K562 (cell line): ENCODE measurements around the gene TMEM156. TPM values are rescaled to one million over a fixed set of nuclear protein-coding genes. Genes with fewer than 3 reads are reported as not detected.

ENCODE experiments used
- ATAC-seq: fragments of 200-7000 bp; cut with Tn5 transposase; 3 replicates; pipeline ENCODE4 v1.9.1; 2020; ENCODE audit warnings: moderate library complexity
- BruUV-seq: library from RNA; stranded (reverse); fragments of 400-500 nt; replicated peaks from 2 replicates; lab custom pipeline; 2021; lab: Mats Ljungman, UMichigan
- CTCF ChIA-PET: fragments of 300-600 bp; formaldehyde crosslinking; extraction: SDS; loops from one replicate; lab custom pipeline; 2021; ENCODE audit warnings: low intra/inter-chr PET ratio; lab: Yijun Ruan, JAX
- POLR2A ChIA-PET: fragments of 300-600, 350-650 bp; sonication (Branson Sonifier 250); formaldehyde crosslinking; extraction: SDS; loops from one replicate; lab custom pipeline; 2021; ENCODE audit warnings: antibody characterized with exemption, inconsistent platforms; lab: Yijun Ruan, JAX
- DNase-seq, 4 experiments: peaks; one replicate each; pipeline versions ENCODE4 v3.0.0 to v3.0.0-alpha.2; 2011 to 2018; ENCODE audit warnings: low spot score in 3 of 4, mixed read lengths in 3 of 4; ENCODE audit errors: extremely low read depth in 1 of 4
- FAIRE-seq: peaks from 2 replicates; lab custom pipeline; 2011; peaks lifted over from hg19 to GRCh38; lab: Jason Lieb, UNC
- H2AFZ ChIP-seq: 2 replicates; pipeline ENCODE4 v1.6.0; 2011; ENCODE audit warnings: low read depth, low read length, control low read depth, inconsistent platforms
- H3K27ac ChIP-seq: fragments of 200-600 bp; 3 replicates; pipeline ENCODE4 v1.8.0; 2011; ENCODE audit warnings: low read depth, mild to moderate bottlenecking, control low read depth, inconsistent platforms, low read length, moderate library complexity, mixed read lengths; ENCODE audit errors: extremely low read depth
- H3K27me3 ChIP-seq, 2 experiments: fragments of 300-600 bp in 1 of 2; 2 replicates in 1 of 2; 3 replicates in 1 of 2; pipeline versions ENCODE4 v1.6.0 to v1.8.0; 2011; ENCODE audit warnings: inconsistent platforms in 2 of 2, low read length in 2 of 2, mild to moderate bottlenecking in 1 of 2, mixed read lengths in 1 of 2, moderate library complexity in 1 of 2; ENCODE audit not compliant: control insufficient read depth in 2 of 2, insufficient read depth in 2 of 2
- H3K36me3 ChIP-seq: fragments of 300-600 bp; 3 replicates; pipeline ENCODE4 v1.8.0; 2011; ENCODE audit warnings: mild to moderate bottlenecking, low read length, inconsistent platforms; ENCODE audit not compliant: control insufficient read depth, insufficient read depth
- H3K4me1 ChIP-seq, 2 experiments: fragments of 200-600 bp in 1 of 2; replicated peaks in 1 of 2; 2 replicates in 1 of 2; 3 replicates in 1 of 2; pipeline versions ENCODE4 v1.5.1 to v1.8.0; 2011; ENCODE audit warnings: inconsistent platforms in 2 of 2, low read length in 2 of 2, mild to moderate bottlenecking in 1 of 2, mixed read lengths in 1 of 2, moderate library complexity in 1 of 2; ENCODE audit not compliant: control insufficient read depth in 2 of 2, insufficient read depth in 2 of 2
- H3K4me2 ChIP-seq: 2 replicates; pipeline ENCODE4 v1.6.1; 2011; ENCODE audit warnings: low read length, control low read depth, inconsistent platforms, mixed read lengths; ENCODE audit not compliant: insufficient read depth
- H3K4me3 ChIP-seq: fragments of 200-600 bp; sonication (generic), shearing (Covaris generic); 2 replicates; pipeline ENCODE4 v1.5.1; 2016; ENCODE audit warnings: control low read depth, inconsistent platforms
- H3K79me2 ChIP-seq: fragments of 200-600 bp; 3 replicates; pipeline ENCODE4 v1.8.0; 2011; ENCODE audit warnings: low read length, inconsistent platforms; ENCODE audit not compliant: control insufficient read depth, insufficient read depth
- H3K9ac ChIP-seq, 2 experiments: 2 replicates each; pipeline versions ENCODE4 v1.6.0 to v1.6.1; 2011; ENCODE audit warnings: low read depth in 2 of 2, low read length in 2 of 2, control low read depth in 1 of 2, inconsistent platforms in 1 of 2, mild to moderate bottlenecking in 1 of 2, mixed read lengths in 1 of 2; ENCODE audit not compliant: insufficient read depth in 1 of 2
- H3K9me1 ChIP-seq: one replicate; pipeline ENCODE4 v1.6.0; 2011; ENCODE audit warnings: inconsistent platforms, mild to moderate bottlenecking, low read length, moderate library complexity; ENCODE audit not compliant: control insufficient read depth, insufficient read depth
- H3K9me3 ChIP-seq: replicated peaks from 2 replicates; pipeline ENCODE4 v1.5.1; 2011; ENCODE audit warnings: low read depth, low read length, inconsistent platforms; ENCODE audit not compliant: control insufficient read depth, insufficient read depth
- H4K20me1 ChIP-seq: replicated peaks from 2 replicates; pipeline ENCODE4 v1.6.1; 2011; ENCODE audit warnings: low read length, inconsistent platforms, mixed read lengths; ENCODE audit not compliant: control insufficient read depth, insufficient read depth
- CBFA2T3 ChIP-seq: fragments of 450-650 bp; IDR thresholded peaks from 2 replicates; pipeline ENCODE4 v1.6.1; 2017
- EGR1 ChIP-seq: fragments of 450-650 bp; conservative IDR thresholded peaks from 2 replicates; pipeline ENCODE4 v1.6.1; 2017; ENCODE audit warnings: mild to moderate bottlenecking
- FOXA3 ChIP-seq, 2 experiments: fragments of 450-650 bp in 1 of 2; sonication (generic) in 1 of 2; formaldehyde crosslinking; IDR thresholded peaks in 1 of 2; conservative IDR thresholded peaks in 1 of 2; 2 replicates each; pipeline versions ENCODE4 v1.4.0 to v1.8.0; 2020 to 2022; ENCODE audit warnings: mild to moderate bottlenecking in 2 of 2, missing genetic modification reagents in 1 of 2
- MCM3 ChIP-seq: fragments of 450-650 bp; IDR thresholded peaks from 2 replicates; pipeline ENCODE4 v1.6.1; 2016
- MTA2 ChIP-seq: fragments of 450-650 bp; IDR thresholded peaks from 2 replicates; pipeline ENCODE4 v1.6.1; 2016; ENCODE audit warnings: low read depth
- MTF1 ChIP-seq: fragments of 250-450 bp; sonication (Bioruptor Pico); IDR thresholded peaks from 2 replicates; pipeline ENCODE4 v1.9.0; 2021; ENCODE audit warnings: moderate library complexity, mild to moderate bottlenecking, inconsistent platforms, borderline replicate concordance
- MXI1 ChIP-seq: IDR thresholded peaks from 2 replicates; pipeline ENCODE4 v1.6.1; 2011; ENCODE audit warnings: low read depth, mild to moderate bottlenecking, improper control_type of control experiment, low read length
- OTX1 ChIP-seq: fragments of 450-650 bp; formaldehyde crosslinking; IDR thresholded peaks from 2 replicates; pipeline ENCODE4 v1.4.0; 2022; ENCODE audit warnings: mild to moderate bottlenecking
- SNRNP70 ChIP-seq: fragments of 200-400 bp; formaldehyde crosslinking; optimal IDR thresholded peaks from 2 replicates; pipeline ENCODE3; 2017; ENCODE audit warnings: low read depth, low read length
- TAF1 ChIP-seq: IDR thresholded peaks from 2 replicates; pipeline ENCODE4 v1.6.1; 2011; ENCODE audit warnings: mild to moderate bottlenecking, low read length, moderate library complexity; ENCODE audit not compliant: insufficient read depth, control insufficient read depth, severe bottlenecking; ENCODE audit errors: extremely low read depth
- TCFL5 ChIP-seq: fragments of 250-450 bp; sonication (Bioruptor Pico); conservative IDR thresholded peaks from 2 replicates; pipeline ENCODE4 v1.6.1; 2021; ENCODE audit warnings: mild to moderate bottlenecking, moderate library complexity, matching md5 sums
- TOE1 ChIP-seq, 2 experiments: fragments of 450-650 bp in 1 of 2; sonication (generic) in 1 of 2; formaldehyde crosslinking in 1 of 2; IDR thresholded peaks; 2 replicates each; pipeline versions ENCODE4 v1.7.1 to v1.8.0; 2016 to 2022; ENCODE audit warnings: borderline replicate concordance in 2 of 2, mild to moderate bottlenecking in 2 of 2, antibody characterized with exemption in 1 of 2, inconsistent platforms in 1 of 2, low read depth in 1 of 2, missing genetic modification reagents in 1 of 2, moderate library complexity in 1 of 2
- ZBTB8A ChIP-seq: fragments of 450-650 bp; IDR thresholded peaks from 2 replicates; pipeline ENCODE4 v1.6.1; 2018; ENCODE audit warnings: mild to moderate bottlenecking, moderate library complexity; ENCODE audit not compliant: partially characterized antibody
- ZFX ChIP-seq: sonication (generic); formaldehyde crosslinking; IDR thresholded peaks from 2 replicates; pipeline ENCODE4 v1.8.0; 2022; ENCODE audit warnings: mild to moderate bottlenecking, missing genetic modification reagents, moderate library complexity
- ZNF311 ChIP-seq: fragments of 250-450 bp; sonication (Bioruptor Pico); IDR thresholded peaks from 2 replicates; pipeline ENCODE4 v1.4.0; 2020; ENCODE audit warnings: mild to moderate bottlenecking, moderate library complexity
- ZNF512 ChIP-seq: IDR thresholded peaks from 2 replicates; pipeline ENCODE4 v1.6.1; 2016; ENCODE audit warnings: missing genetic modification characterization, missing compliant biosample characterization
- ZNF778 ChIP-seq: fragments of 450-650 bp; formaldehyde crosslinking; IDR thresholded peaks from 2 replicates; pipeline ENCODE4 v1.4.0; 2020; ENCODE audit warnings: mild to moderate bottlenecking, moderate library complexity
- WGBS: fragments of 100-300 bp; shearing (Covaris generic); methylation state at CpG from one replicate; pipeline ENCODE4 v1.1.6; 2016; ENCODE audit warnings: low coverage, mixed read lengths; ENCODE audit not compliant: insufficient coverage; ENCODE audit errors: missing lambda C conversion rate; 5-methylcytosine and 5-hydroxymethylcytosine counted together
- in situ Hi-C: fragments of 300-500 bp; cut with MboI; formaldehyde crosslinking; loops from 4 replicates; pipeline ENCODE4 v1.15.0; 2018; ENCODE audit warnings: inconsistent platforms, mixed read lengths
- intact Hi-C: fragments of 100-400 bp; cut with micrococcal nuclease; formaldehyde crosslinking; loops from 2 replicates; pipeline ENCODE4 v1.14.2; 2022
- polyA plus RNA-seq, 8 experiments: library from polyadenylated mRNA; depleted of rRNA in 4 of 8; stranded (reverse) in 5 of 8; unstranded in 3 of 8; fragments of >200 nt; fragmentation: Nextera tagmentation in 2 of 8; fragmentation: Illumina TruSeq in 1 of 8; extraction: Ambion mirVana in 2 of 8; extraction: Trizol in 1 of 8; gene quantifications; 2 replicates each; pipeline versions ENCODE4 v1.2.1 to v1.2.3, GENCODE V29; 2011 to 2014; ENCODE audit warnings: inconsistent platforms in 1 of 8, missing spikeins in 1 of 8
- total RNA-seq, 7 experiments: library from RNA; depleted of rRNA in 6 of 7; stranded (reverse); fragments of >200 nt in 6 of 7; fragmentation: Illumina TruSeq in 2 of 7; extraction: Trizol in 2 of 7; gene quantifications; 2 replicates each; pipeline versions ENCODE4 v1.2.1 to v1.2.3, GENCODE V29; 2011 to 2021; ENCODE audit warnings: low replicate concordance in 1 of 7

Gene TMEM156
- total and polyA plus RNA-seq, 9 of the 15 experiments (the other 6 are each of a cell fraction or from before 2014, with no cell fraction given) = 3.5 to 9.6 (median 6.4) TPM

GRCh38 chr4:38920677-38921076 is 111.5 kb downstream of the TMEM156 start:
- Histone ChIP-seq H3K4me2 (no peak overlapping the region), H3K9me1 (no peaks in the 10 kb centered on the region), H3K9me3 (no peaks in the 10 kb centered on the region), H4K20me1 (peaks cover 4% of the 10 kb centered on the region; the same call in 1 of the 2 replicates), H3K36me3 (no peaks in the 10 kb centered on the region; the same call in 2 of the 3 replicates), H3K79me2 (no peaks in the 10 kb centered on the region), H3K4me3 (no peak overlapping the region), H3K9ac (no peak overlapping the region), H3K4me1 (no peaks in the 10 kb centered on the region), H2AFZ (no peak overlapping the region), H3K27me3 (no peaks in the 10 kb centered on the region), H3K27ac (no peak overlapping the region)
- FAIRE-seq (no peak), DNase-seq (no peak), ATAC-seq (no peak)
- BruUV-seq = no TSS peak
- ChIA-PET POLR2A (no interaction called here), CTCF (no interaction called here)
- in situ Hi-C loops (no loop called here), intact Hi-C loops (no loop called here)
- WGBS = 26% methylated on average over 6 of the region's 6 CpGs
- TF ChIP-seq ZNF512 (tag) (no peak), CBFA2T3 (no peak), ZNF778 (CRISPR knock-in tag) (no peak)

GRCh38 chr4:38920186-38920585 is 112.0 kb downstream of the TMEM156 start:
- intact Hi-C loops (no loop called here), in situ Hi-C loops (no loop called here)
- Histone ChIP-seq H3K4me3 (no peak overlapping the region), H3K9me3 (no peaks in the 10 kb centered on the region), H3K9me1 (no peaks in the 10 kb centered on the region), H3K27ac (no peak overlapping the region), H3K4me1 (no peaks in the 10 kb centered on the region), H3K27me3 (no peaks in the 10 kb centered on the region), H3K79me2 (no peaks in the 10 kb centered on the region), H3K36me3 (no peaks in the 10 kb centered on the region; the same call in 2 of the 3 replicates), H3K9ac (no peak overlapping the region), H2AFZ (no peak overlapping the region), H4K20me1 (peaks cover 4% of the 10 kb centered on the region; the same call in 1 of the 2 replicates), H3K4me2 (no peak overlapping the region)
- DNase-seq (no peak), ATAC-seq (no peak), FAIRE-seq (no peak)
- ChIA-PET CTCF (no interaction called here), POLR2A (no interaction called here)
- 5% methylated on average over 2 of the region's 2 CpGs for WGBS
- no TSS peak for BruUV-seq
- TF ChIP-seq ZBTB8A (no peak), MCM3 (no peak), MTA2 (no peak), ZFX (CRISPR knock-in tag) (no peak), MXI1 (no peak), SNRNP70 (no peak), TAF1 (no peak), MTF1 (CRISPR knock-in tag) (no peak), EGR1 (no peak), FOXA3 (CRISPR knock-in tag; conservative IDR thresholded peaks at IDR 0.05 in 1 of 2, IDR thresholded peaks at IDR 0.05 in 1 of 2) (no peak), OTX1 (CRISPR knock-in tag) (no peak), TOE1 (IDR thresholded peaks at IDR 0.05; ENCODE audit: borderline replicate concordance) (no peak), TOE1 (CRISPR knock-in tag; IDR thresholded peaks at IDR 0.05; ENCODE audit: borderline replicate concordance, low read depth) (no peak), ZNF311 (CRISPR knock-in tag) (no peak), TCFL5 (CRISPR knock-in tag) (no peak)
